Measurements from ENCODE around the gene NCAPG. TPM values are rescaled to one million over a fixed set of nuclear protein-coding genes. Genes with fewer than 3 reads are reported as not detected.
A peak's percentile ranks its signal among the peaks of the same experiment; 100 is the strongest.

NCAPG gene
- total RNA-seq, 2 donors from 2014 or later = 0.20 to 0.44 TPM

DNA sequence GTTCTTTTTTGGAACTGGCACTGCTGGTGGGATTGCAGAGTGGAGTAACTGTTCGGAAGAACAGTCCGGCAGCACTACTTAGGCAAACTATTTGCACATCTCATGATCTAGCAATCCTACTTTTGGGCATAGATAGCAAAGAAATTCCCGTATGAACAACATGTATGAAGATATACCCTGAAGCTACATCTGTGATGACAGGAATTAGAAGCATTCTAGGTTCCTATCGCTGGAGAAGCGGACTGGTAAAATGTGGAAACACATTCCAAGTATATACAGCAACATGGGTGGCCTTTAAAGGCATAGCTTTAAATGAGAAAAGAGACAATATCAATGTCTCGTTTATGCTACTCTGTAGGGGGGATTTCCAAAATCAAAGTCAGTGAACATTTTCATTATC, 3.3 kb upstream of the NCAPG start:
- Histone ChIP-seq H3K36me3 (peaks cover 25% of the 10 kb centered on the region), H3K4me1 (peaks cover 0 to 44% of the 10 kb centered on the region in 2 donors), H3K27ac (no peak overlapping the region), H3K4me3 (peak overlapping the region in 1 of 2 donors; percentile 28), H3K27me3 (no peaks in the 10 kb centered on the region), H3K9me3 (no peaks in the 10 kb centered on the region)
- TF ChIP-seq CTCF (IDR thresholded peaks at IDR 0.05) = no peak
- no peak for DNase-seq (ENCODE audit: low spot score)

DNA sequence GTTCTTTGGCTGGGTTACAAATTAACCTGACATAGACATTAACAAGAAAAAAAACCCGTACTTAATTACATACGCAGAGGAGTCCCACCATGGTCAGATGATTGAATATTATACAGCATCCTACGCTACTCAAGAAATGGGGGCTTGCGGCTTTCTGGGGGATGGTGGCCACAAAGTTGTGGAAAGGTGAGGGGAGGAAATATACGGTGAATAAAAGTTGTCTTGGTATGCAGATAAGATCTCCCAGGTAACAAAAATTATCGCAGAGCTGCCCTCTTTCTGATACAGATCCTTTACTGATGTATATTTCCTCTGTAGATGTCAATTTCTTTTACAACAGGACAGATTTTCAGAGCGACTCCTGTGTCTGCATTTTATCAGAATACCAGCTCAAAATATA, 1.1 kb upstream of the NCAPG start:
- H3K4me1 ChIP-seq = peaks cover 0 to 44% of the 10 kb centered on the region in 2 donors

DNA sequence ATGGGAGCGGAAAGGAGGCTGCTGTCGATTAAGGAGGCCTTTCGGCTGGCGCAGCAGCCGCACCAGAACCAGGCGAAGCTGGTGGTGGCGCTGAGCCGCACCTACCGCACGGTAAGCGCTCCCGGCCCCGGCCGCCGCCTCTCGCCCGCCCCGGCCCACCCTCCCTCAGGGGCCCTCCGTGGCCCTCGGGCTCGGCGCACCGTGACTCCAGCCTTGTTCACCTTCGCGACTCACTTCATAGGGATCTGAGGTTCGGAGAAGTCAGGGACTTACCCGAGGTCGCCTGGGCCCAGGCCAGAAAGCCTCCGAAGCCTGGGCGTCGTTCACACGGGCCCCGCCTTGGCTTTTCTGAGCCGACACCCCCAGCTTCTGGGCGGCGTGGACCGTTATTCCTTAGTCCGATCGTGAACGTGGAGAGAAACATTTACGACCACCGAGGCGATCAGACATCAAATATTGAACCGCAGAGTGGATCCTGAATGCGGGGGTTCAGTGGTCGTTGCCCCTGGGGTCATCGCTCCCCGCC, 362 bp downstream of the NCAPG start:
- peak overlapping the region in 1 of 2 donors; percentile 97 for H3K27ac ChIP-seq
- H3K4me1 ChIP-seq = peaks cover 0 to 44% of the 10 kb centered on the region in 2 donors
- no peak for DNase-seq (ENCODE audit: low spot score)
- peak overlapping the region; percentile 31 to 75 for H3K4me3 ChIP-seq
- no peaks in the 10 kb centered on the region for H3K27me3 ChIP-seq
- no peaks in the 10 kb centered on the region for H3K9me3 ChIP-seq
- no peak for TF ChIP-seq CTCF (IDR thresholded peaks at IDR 0.05)
- H3K36me3 ChIP-seq = no peaks in the 10 kb centered on the region

More for the DNA sequence above, 1.1 kb upstream of the NCAPG start:
- H3K27ac ChIP-seq = peak overlapping the region; percentile 97 to 98
- H3K36me3 ChIP-seq = peaks cover 4% of the 10 kb centered on the region
- H3K27me3 ChIP-seq = no peaks in the 10 kb centered on the region
- TF ChIP-seq CTCF (IDR thresholded peaks at IDR 0.05) = no peak
- H3K9me3 ChIP-seq = no peaks in the 10 kb centered on the region
- peak overlapping the region; percentile 73 to 75 for H3K4me3 ChIP-seq
- no peak for DNase-seq (ENCODE audit: low spot score)

GRCh38 chr4:17812125-17812524, 1.3 kb downstream of the NCAPG start:
- Histone ChIP-seq H3K4me3 (no peak overlapping the region), H3K27me3 (no peaks in the 10 kb centered on the region), H3K4me1 (peaks cover 0 to 37% of the 10 kb centered on the region in 2 donors), H3K27ac (no peak overlapping the region), H3K36me3 (no peaks in the 10 kb centered on the region), H3K9me3 (no peaks in the 10 kb centered on the region)
- no peak for TF ChIP-seq CTCF (IDR thresholded peaks at IDR 0.05)
- DNase-seq (ENCODE audit: low spot score) = no peak

DNA sequence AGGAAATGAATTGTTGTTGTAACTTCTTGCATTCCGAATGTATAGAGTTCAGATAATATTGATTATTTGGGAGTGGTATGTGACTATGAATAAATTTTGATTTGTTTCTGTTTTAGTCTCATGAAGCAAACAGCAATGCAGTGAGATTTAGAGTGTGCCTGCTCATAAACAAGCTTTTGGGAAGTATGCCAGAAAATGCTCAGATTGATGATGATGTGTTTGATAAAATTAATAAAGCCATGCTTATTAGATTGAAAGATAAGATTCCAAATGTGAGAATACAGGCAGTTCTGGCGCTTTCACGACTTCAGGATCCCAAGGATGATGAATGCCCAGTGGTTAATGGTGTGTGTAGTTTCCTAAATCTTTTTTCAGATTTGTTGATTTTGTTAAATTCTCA, 2.0 kb downstream of the NCAPG start:
- Histone ChIP-seq H3K4me3 (no peak overlapping the region), H3K27ac (no peak overlapping the region), H3K9me3 (no peaks in the 10 kb centered on the region), H3K4me1 (peaks cover 0 to 30% of the 10 kb centered on the region in 2 donors), H3K36me3 (no peaks in the 10 kb centered on the region), H3K27me3 (no peaks in the 10 kb centered on the region)
- TF ChIP-seq CTCF (IDR thresholded peaks at IDR 0.05) = no peak
- no peak for DNase-seq (ENCODE audit: low spot score)

- no peak for DNase-seq (ENCODE audit: low spot score)
- no peak overlapping the region for H3K4me3 ChIP-seq
- TF ChIP-seq CTCF (IDR thresholded peaks at IDR 0.05) = no peak
- H3K4me1 ChIP-seq = peaks cover 0 to 17% of the 10 kb centered on the region in 2 donors
- H3K27me3 ChIP-seq = no peaks in the 10 kb centered on the region
- no peaks in the 10 kb centered on the region for H3K36me3 ChIP-seq
- no peaks in the 10 kb centered on the region for H3K9me3 ChIP-seq
- no peak overlapping the region for H3K27ac ChIP-seq
Measured at GRCh38 chr4:17814140-17814539, 3.4 kb downstream of the NCAPG start.

All from right atrium auricular region (tissue), 2 donors.